Fibroblast of the aortic adventitia (primary cell): ENCODE results near the gene SDF4. TPM values are rescaled to one million over a fixed set of nuclear protein-coding genes. Genes with fewer than 3 reads are reported as not detected.

Experiments
- DNase-seq: peaks from one replicate; pipeline ENCODE4 v3.0.0-alpha.2; 2010; ENCODE audit warnings: low read depth
- H3K4me3 ChIP-seq: 2 replicates; pipeline ENCODE4 v1.5.1; 2011; ENCODE audit warnings: low read depth, mild to moderate bottlenecking, control low read depth, low read length, moderate library complexity
- total RNA-seq: library from RNA; depleted of rRNA; stranded (reverse); fragments of >200 nt; gene quantifications from 2 replicates; pipeline ENCODE4 v1.2.3, GENCODE V29; 2012; ENCODE audit warnings: low replicate concordance
- TF ChIP-seq, protein P1 (sequence below): IDR thresholded peaks from 2 replicates; pipeline ENCODE4 v1.5.1; 2011; ENCODE audit warnings: mild to moderate bottlenecking, low read length, control low read depth, inconsistent platforms; ENCODE audit not compliant: insufficient read depth

The SDF4 gene
- total RNA-seq, 1 donor: 91.6 TPM

DNA sequence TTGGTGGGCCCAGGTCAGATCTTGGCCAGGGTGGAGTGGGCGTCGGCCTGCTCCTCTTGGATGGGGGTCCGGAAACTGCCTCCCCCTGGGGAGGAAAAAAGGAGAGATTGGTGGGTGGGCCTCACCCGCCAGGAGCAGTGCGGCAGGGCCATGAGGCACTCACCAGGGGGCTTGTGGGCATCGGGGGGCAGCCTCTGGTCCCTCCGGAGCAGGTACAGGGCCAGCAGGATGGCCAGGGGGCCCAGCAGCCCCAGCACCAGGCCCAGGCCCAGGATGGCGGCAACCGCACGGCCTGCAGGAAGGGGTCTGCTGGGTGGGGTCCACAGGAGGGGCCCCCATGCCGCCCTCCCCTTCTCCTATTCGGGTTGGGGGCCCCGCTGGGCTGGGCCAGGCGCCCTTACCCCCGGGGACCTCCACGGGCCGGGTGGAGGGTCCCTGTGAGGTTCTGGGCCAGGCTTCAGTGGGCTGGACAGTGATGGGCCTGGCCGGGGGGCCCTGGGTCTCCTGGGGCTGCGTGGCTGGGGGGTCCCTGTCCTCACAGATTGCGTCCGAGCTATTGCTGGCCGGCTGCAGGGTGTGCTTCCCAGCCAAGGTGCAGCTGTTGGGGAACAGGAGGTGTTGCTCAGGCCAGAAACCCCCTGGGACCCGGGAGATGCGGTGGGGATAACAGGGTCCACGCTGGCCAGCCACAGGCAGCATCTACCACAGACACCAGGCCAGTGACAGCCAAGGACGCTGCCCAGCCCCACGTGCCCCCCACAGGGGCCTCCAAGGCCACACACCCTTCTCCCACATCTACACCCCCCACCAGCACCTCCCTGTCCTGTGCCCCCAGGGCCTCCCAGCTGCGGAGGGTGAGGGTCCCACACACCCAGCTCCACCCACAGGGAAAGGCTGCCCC, 20.0 kb downstream of the SDF4 start:
- TF ChIP-seq, protein P1, sequence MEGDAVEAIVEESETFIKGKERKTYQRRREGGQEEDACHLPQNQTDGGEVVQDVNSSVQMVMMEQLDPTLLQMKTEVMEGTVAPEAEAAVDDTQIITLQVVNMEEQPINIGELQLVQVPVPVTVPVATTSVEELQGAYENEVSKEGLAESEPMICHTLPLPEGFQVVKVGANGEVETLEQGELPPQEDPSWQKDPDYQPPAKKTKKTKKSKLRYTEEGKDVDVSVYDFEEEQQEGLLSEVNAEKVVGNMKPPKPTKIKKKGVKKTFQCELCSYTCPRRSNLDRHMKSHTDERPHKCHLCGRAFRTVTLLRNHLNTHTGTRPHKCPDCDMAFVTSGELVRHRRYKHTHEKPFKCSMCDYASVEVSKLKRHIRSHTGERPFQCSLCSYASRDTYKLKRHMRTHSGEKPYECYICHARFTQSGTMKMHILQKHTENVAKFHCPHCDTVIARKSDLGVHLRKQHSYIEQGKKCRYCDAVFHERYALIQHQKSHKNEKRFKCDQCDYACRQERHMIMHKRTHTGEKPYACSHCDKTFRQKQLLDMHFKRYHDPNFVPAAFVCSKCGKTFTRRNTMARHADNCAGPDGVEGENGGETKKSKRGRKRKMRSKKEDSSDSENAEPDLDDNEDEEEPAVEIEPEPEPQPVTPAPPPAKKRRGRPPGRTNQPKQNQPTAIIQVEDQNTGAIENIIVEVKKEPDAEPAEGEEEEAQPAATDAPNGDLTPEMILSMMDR: no peak
- no peak overlapping the region for H3K4me3 ChIP-seq
- no peak for DNase-seq

DNA sequence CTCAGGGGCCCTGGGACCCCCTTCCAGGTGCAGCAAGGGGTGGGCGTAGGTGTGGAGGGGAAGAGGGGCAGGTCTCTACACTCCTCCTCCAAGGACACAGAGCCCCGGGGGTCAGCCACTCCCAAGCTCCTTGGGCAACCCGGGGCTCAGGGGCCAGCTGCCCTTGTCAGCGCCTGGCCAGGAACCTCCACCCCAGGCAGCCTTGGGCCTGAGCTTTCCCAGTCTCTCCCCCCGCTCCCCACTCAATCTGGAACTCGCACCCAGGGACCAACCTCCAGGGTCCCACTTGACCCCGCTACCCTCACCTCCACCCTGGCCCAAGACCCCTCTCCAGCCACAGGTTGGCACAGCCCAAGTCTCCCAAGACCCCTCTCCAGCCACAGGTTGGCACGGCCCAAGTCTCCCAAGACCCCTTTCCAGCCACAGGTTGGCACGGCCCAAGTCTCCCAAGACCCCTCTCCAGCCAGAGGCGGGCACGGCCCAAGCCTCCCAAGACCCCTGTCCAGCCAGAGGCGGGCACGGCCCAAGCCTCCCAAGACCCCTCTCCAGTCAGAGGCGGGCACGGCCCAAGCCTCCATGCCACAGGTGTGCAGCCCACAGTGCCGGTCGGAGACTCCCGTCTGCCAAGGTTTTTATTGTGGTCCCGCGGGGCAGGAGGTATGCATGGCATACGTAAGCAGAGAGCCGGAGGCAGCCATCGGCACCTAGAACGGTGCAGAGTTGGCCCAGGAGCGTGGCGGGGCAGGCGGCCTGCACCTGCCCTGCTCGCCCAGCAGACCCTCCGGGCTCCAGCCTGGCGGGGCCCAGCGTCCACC, 20.9 kb downstream of the SDF4 start:
- TF ChIP-seq, protein P1: no peak
- no peak for DNase-seq
- H3K4me3 ChIP-seq: no peak overlapping the region

- TF ChIP-seq, protein P1: no peak
- DNase-seq: no peak
- no peak overlapping the region for H3K4me3 ChIP-seq
Observed at GRCh38 chr1:1208713-1209433, 22.9 kb downstream of the SDF4 start.

DNA sequence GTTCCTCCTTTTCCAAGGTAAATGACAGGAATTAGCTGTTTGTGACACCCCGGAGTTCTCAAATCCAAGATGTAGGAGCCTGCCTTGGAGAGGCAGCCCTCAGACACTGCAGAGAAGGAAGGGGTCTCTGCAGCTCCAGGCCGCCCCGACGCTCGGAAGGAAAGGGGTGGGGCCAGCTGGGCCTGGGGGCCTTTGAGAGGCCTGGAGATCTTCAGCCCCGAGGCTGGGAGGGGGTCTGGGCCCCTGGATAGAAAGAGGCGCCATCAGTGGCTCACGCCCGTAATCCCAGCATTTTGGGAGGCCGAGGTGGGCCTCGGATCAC, 24.3 kb downstream of the SDF4 start:
- TF ChIP-seq, protein P1: no peak
- H3K4me3 ChIP-seq: no peak overlapping the region
- DNase-seq: no peak

- DNase-seq: no peak
- TF ChIP-seq, protein P1: no peak
Observed at GRCh38 chr1:1206966-1207531, 24.8 kb downstream of the SDF4 start.

DNA sequence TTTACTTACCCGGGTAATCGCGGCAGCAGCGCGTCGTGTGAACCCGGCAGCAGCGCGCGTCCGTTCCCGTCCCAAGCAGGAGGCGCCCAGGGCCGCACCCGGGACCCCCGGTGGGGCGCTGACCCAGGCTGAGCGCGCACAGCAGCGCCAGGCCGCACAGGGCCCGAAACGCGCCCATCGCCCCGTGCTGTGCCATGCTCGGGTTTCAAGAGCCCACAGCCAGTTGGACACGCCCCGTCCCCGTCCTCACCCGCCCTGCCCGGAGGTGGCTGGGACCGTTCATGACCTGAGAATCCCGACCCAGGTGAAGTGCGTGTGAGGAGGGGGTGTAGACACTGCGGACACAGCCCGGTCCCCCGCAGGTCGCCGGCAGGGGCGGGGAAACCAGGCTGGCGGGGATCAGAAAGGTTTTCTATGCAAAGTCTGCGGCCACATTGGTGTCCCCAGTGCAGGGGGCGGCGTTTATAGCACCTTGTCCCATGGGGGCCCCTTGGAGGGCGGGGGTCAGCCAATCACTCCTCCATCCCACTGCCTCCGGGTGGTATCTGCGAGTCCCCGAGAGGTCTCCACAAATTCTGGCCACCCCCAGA, 25.3 kb downstream of the SDF4 start, which contains the start of gene TNFRSF18:
Gene TNFRSF18 (minus strand): TSS at position 217 of the 590 bp plus-strand sequence. CDS start 21 bp downstream, at position 196.
- no peak for DNase-seq
- TF ChIP-seq, protein P1: no peak
- no peak within 1 kb of the TSS for H3K4me3 ChIP-seq

More at GRCh38 chr1:1206966-1207531, 24.8 kb downstream of the SDF4 start:
- no peak overlapping the region for H3K4me3 ChIP-seq
